K562 (cell line): Measurements from ENCODE around the gene EML5. TPM values are rescaled to one million over a fixed set of nuclear protein-coding genes. Genes with fewer than 3 reads are reported as not detected.

ENCODE experiments used
- ATAC-seq: fragments of 200-7000 bp; cut with Tn5 transposase; 3 replicates; pipeline ENCODE4 v1.9.1; 2020; ENCODE audit warnings: moderate library complexity
- BruUV-seq: library from RNA; stranded (reverse); fragments of 400-500 nt; replicated peaks from 2 replicates; lab custom pipeline; 2021; lab: Mats Ljungman, UMichigan
- CTCF ChIA-PET: fragments of 300-600 bp; formaldehyde crosslinking; extraction: SDS; loops from one replicate; lab custom pipeline; 2021; ENCODE audit warnings: low intra/inter-chr PET ratio; lab: Yijun Ruan, JAX
- POLR2A ChIA-PET: fragments of 300-600, 350-650 bp; sonication (Branson Sonifier 250); formaldehyde crosslinking; extraction: SDS; loops from one replicate; lab custom pipeline; 2021; ENCODE audit warnings: antibody characterized with exemption, inconsistent platforms; lab: Yijun Ruan, JAX
- DNase-seq, 4 experiments: peaks; one replicate each; pipeline versions ENCODE4 v3.0.0 to v3.0.0-alpha.2; 2011 to 2018; ENCODE audit warnings: low spot score in 3 of 4, mixed read lengths in 3 of 4; ENCODE audit errors: extremely low read depth in 1 of 4
- FAIRE-seq: peaks from 2 replicates; lab custom pipeline; 2011; peaks lifted over from hg19 to GRCh38; lab: Jason Lieb, UNC
- H2AFZ ChIP-seq: 2 replicates; pipeline ENCODE4 v1.6.0; 2011; ENCODE audit warnings: low read depth, low read length, control low read depth, inconsistent platforms
- H3K27ac ChIP-seq: fragments of 200-600 bp; 3 replicates; pipeline ENCODE4 v1.8.0; 2011; ENCODE audit warnings: low read depth, mild to moderate bottlenecking, control low read depth, inconsistent platforms, low read length, moderate library complexity, mixed read lengths; ENCODE audit errors: extremely low read depth
- H3K27me3 ChIP-seq, 2 experiments: fragments of 300-600 bp in 1 of 2; 2 replicates in 1 of 2; 3 replicates in 1 of 2; pipeline versions ENCODE4 v1.6.0 to v1.8.0; 2011; ENCODE audit warnings: inconsistent platforms in 2 of 2, low read length in 2 of 2, mild to moderate bottlenecking in 1 of 2, mixed read lengths in 1 of 2, moderate library complexity in 1 of 2; ENCODE audit not compliant: control insufficient read depth in 2 of 2, insufficient read depth in 2 of 2
- H3K36me3 ChIP-seq: fragments of 300-600 bp; 3 replicates; pipeline ENCODE4 v1.8.0; 2011; ENCODE audit warnings: mild to moderate bottlenecking, low read length, inconsistent platforms; ENCODE audit not compliant: control insufficient read depth, insufficient read depth
- H3K4me1 ChIP-seq, 2 experiments: fragments of 200-600 bp in 1 of 2; replicated peaks in 1 of 2; 2 replicates in 1 of 2; 3 replicates in 1 of 2; pipeline versions ENCODE4 v1.5.1 to v1.8.0; 2011; ENCODE audit warnings: inconsistent platforms in 2 of 2, low read length in 2 of 2, mild to moderate bottlenecking in 1 of 2, mixed read lengths in 1 of 2, moderate library complexity in 1 of 2; ENCODE audit not compliant: control insufficient read depth in 2 of 2, insufficient read depth in 2 of 2
- H3K4me2 ChIP-seq: 2 replicates; pipeline ENCODE4 v1.6.1; 2011; ENCODE audit warnings: low read length, control low read depth, inconsistent platforms, mixed read lengths; ENCODE audit not compliant: insufficient read depth
- H3K4me3 ChIP-seq: fragments of 200-600 bp; sonication (generic), shearing (Covaris generic); 2 replicates; pipeline ENCODE4 v1.5.1; 2016; ENCODE audit warnings: control low read depth, inconsistent platforms
- H3K79me2 ChIP-seq: fragments of 200-600 bp; 3 replicates; pipeline ENCODE4 v1.8.0; 2011; ENCODE audit warnings: low read length, inconsistent platforms; ENCODE audit not compliant: control insufficient read depth, insufficient read depth
- H3K9ac ChIP-seq, 2 experiments: 2 replicates each; pipeline versions ENCODE4 v1.6.0 to v1.6.1; 2011; ENCODE audit warnings: low read depth in 2 of 2, low read length in 2 of 2, control low read depth in 1 of 2, inconsistent platforms in 1 of 2, mild to moderate bottlenecking in 1 of 2, mixed read lengths in 1 of 2; ENCODE audit not compliant: insufficient read depth in 1 of 2
- H3K9me1 ChIP-seq: one replicate; pipeline ENCODE4 v1.6.0; 2011; ENCODE audit warnings: inconsistent platforms, mild to moderate bottlenecking, low read length, moderate library complexity; ENCODE audit not compliant: control insufficient read depth, insufficient read depth
- H3K9me3 ChIP-seq: replicated peaks from 2 replicates; pipeline ENCODE4 v1.5.1; 2011; ENCODE audit warnings: low read depth, low read length, inconsistent platforms; ENCODE audit not compliant: control insufficient read depth, insufficient read depth
- H4K20me1 ChIP-seq: replicated peaks from 2 replicates; pipeline ENCODE4 v1.6.1; 2011; ENCODE audit warnings: low read length, inconsistent platforms, mixed read lengths; ENCODE audit not compliant: control insufficient read depth, insufficient read depth
- CBX8 ChIP-seq: fragments of 200-600 bp; sonication (generic); IDR thresholded peaks from 2 replicates; pipeline ENCODE4 v1.6.1; 2012; ENCODE audit warnings: borderline replicate concordance, mixed run types, low read depth, mild to moderate bottlenecking, moderate library complexity, mixed read lengths, low read length, control low read depth, inconsistent platforms; ENCODE audit not compliant: poor library complexity, severe bottlenecking; ENCODE audit errors: extremely low read depth
- DDX20 ChIP-seq: fragments of 450-650 bp; IDR thresholded peaks from 2 replicates; pipeline ENCODE4 v1.6.1; 2016; ENCODE audit warnings: missing genetic modification characterization, low read depth, mild to moderate bottlenecking, missing compliant biosample characterization, moderate library complexity
- ETV5 ChIP-seq: sonication (generic); formaldehyde crosslinking; IDR thresholded peaks from 2 replicates; pipeline ENCODE4 v1.4.0; 2020; ENCODE audit warnings: low read depth, mild to moderate bottlenecking, missing genetic modification reagents
- EZH2 ChIP-seq: IDR thresholded peaks from 2 replicates; pipeline ENCODE4 v1.6.1; 2012; ENCODE audit warnings: low read depth, mild to moderate bottlenecking, inconsistent platforms, low read length, borderline replicate concordance
- FOXJ2 ChIP-seq: fragments of 200-800 bp; sonication (Bioruptor generic); IDR thresholded peaks from 2 replicates; pipeline ENCODE4 v1.6.1; 2016; ENCODE audit warnings: missing genetic modification characterization, missing compliant biosample characterization
- GABPB2 ChIP-seq: fragments of 250-450 bp; sonication (Bioruptor Pico); conservative IDR thresholded peaks from 2 replicates; pipeline ENCODE4 v1.5.1; 2021; ENCODE audit warnings: mild to moderate bottlenecking
- JUN ChIP-seq, 2 experiments: sonication (generic) in 1 of 2; formaldehyde crosslinking in 1 of 2; IDR thresholded peaks; 2 replicates each; pipeline versions ENCODE4 v1.6.1 to v1.8.0; 2012 to 2022; ENCODE audit warnings: borderline replicate concordance in 2 of 2, mild to moderate bottlenecking in 2 of 2, improper control_type of control experiment in 1 of 2, low read depth in 1 of 2, low read length in 1 of 2, missing genetic modification reagents in 1 of 2
- JUNB ChIP-seq: fragments of 450-650 bp; formaldehyde crosslinking; conservative IDR thresholded peaks from 2 replicates; pipeline ENCODE4 v1.4.0; 2020; ENCODE audit warnings: mild to moderate bottlenecking
- PHB2 ChIP-seq: fragments of 450-650 bp; IDR thresholded peaks from 2 replicates; pipeline ENCODE4 v1.6.1; 2017; ENCODE audit warnings: low read depth
- RCOR1 ChIP-seq, 2 experiments: IDR thresholded peaks; 2 replicates each; pipeline ENCODE4 v1.6.1; 2012; ENCODE audit warnings: low read depth in 2 of 2, low read length in 2 of 2, borderline replicate concordance in 1 of 2, improper control_type of control experiment in 1 of 2
- SIX5 ChIP-seq, 2 experiments: IDR thresholded peaks; 2 replicates each; pipeline ENCODE4 v1.6.1; 2011; ENCODE audit warnings: low read length in 2 of 2, borderline replicate concordance in 1 of 2, low read depth in 1 of 2, mild to moderate bottlenecking in 1 of 2, moderate library complexity in 1 of 2; ENCODE audit not compliant: insufficient read depth in 1 of 2
- WGBS: fragments of 100-300 bp; shearing (Covaris generic); methylation state at CpG from one replicate; pipeline ENCODE4 v1.1.6; 2016; ENCODE audit warnings: low coverage, mixed read lengths; ENCODE audit not compliant: insufficient coverage; ENCODE audit errors: missing lambda C conversion rate; 5-methylcytosine and 5-hydroxymethylcytosine counted together
- in situ Hi-C: fragments of 300-500 bp; cut with MboI; formaldehyde crosslinking; loops from 4 replicates; pipeline ENCODE4 v1.15.0; 2018; ENCODE audit warnings: inconsistent platforms, mixed read lengths
- intact Hi-C: fragments of 100-400 bp; cut with micrococcal nuclease; formaldehyde crosslinking; loops from 2 replicates; pipeline ENCODE4 v1.14.2; 2022
- polyA plus RNA-seq, 8 experiments: library from polyadenylated mRNA; depleted of rRNA in 4 of 8; stranded (reverse) in 5 of 8; unstranded in 3 of 8; fragments of >200 nt; fragmentation: Nextera tagmentation in 2 of 8; fragmentation: Illumina TruSeq in 1 of 8; extraction: Ambion mirVana in 2 of 8; extraction: Trizol in 1 of 8; gene quantifications; 2 replicates each; pipeline versions ENCODE4 v1.2.1 to v1.2.3, GENCODE V29; 2011 to 2014; ENCODE audit warnings: inconsistent platforms in 1 of 8, missing spikeins in 1 of 8
- total RNA-seq, 7 experiments: library from RNA; depleted of rRNA in 6 of 7; stranded (reverse); fragments of >200 nt in 6 of 7; fragmentation: Illumina TruSeq in 2 of 7; extraction: Trizol in 2 of 7; gene quantifications; 2 replicates each; pipeline versions ENCODE4 v1.2.1 to v1.2.3, GENCODE V29; 2011 to 2021; ENCODE audit warnings: low replicate concordance in 1 of 7
- TF ChIP-seq, protein P1 (sequence below): fragments of 450-650 bp; formaldehyde crosslinking; IDR thresholded peaks from 2 replicates; pipeline ENCODE4 v1.4.0; 2022; ENCODE audit warnings: mild to moderate bottlenecking, moderate library complexity
- TF ChIP-seq, protein P2 (sequence below): fragments of 450-650 bp; IDR thresholded peaks from 2 replicates; pipeline ENCODE4 v1.6.1; 2016; ENCODE audit warnings: antibody characterized with exemption
- TF ChIP-seq, protein P3 (sequence below): sonication (generic); formaldehyde crosslinking; IDR thresholded peaks from 2 replicates; pipeline ENCODE4 v1.8.0; 2022; ENCODE audit warnings: mild to moderate bottlenecking, missing genetic modification reagents

EML5 gene
- total and polyA plus RNA-seq, 9 of the 15 experiments (the other 6 are each of a cell fraction or from before 2014, with no cell fraction given), result 0.06 to 0.34 (median 0.22) TPM

DNA sequence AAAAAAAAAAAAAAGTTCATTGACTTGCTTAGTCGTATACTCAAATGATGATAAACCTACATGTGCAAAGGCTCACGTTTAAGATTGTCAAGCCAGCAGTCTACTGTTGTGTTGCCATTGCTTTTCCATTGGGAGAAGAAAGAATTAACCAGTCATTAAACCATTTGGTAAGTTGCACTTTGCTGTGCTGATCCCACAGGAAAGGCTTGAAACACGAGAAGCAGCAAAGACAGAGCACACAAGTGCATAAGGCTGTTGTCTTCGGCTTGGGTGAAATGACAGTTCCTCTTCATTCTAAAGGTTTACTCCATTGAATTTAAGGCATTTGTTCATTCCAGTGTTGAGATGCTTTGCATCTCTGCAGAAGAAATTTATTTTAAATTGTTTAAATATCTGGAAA, 179.8 kb downstream of the EML5 start (continued):
- TF ChIP-seq SIX5 (IDR thresholded peaks at IDR 0.05; ENCODE audit: borderline replicate concordance in 1 of 2, insufficient read depth in 1 of 2, low read depth in 1 of 2, low read length in 2 of 2) (no peak), JUNB (no peak), RCOR1 (IDR thresholded peaks at IDR 0.05; ENCODE audit: borderline replicate concordance in 1 of 2, low read depth in 2 of 2, low read length in 2 of 2) (no peak), ETV5 (CRISPR knock-in tag) (no peak), CBX8 (no peak), PHB2 (no peak), EZH2 (no peak), FOXJ2 (tag) (no peak)

DNA sequence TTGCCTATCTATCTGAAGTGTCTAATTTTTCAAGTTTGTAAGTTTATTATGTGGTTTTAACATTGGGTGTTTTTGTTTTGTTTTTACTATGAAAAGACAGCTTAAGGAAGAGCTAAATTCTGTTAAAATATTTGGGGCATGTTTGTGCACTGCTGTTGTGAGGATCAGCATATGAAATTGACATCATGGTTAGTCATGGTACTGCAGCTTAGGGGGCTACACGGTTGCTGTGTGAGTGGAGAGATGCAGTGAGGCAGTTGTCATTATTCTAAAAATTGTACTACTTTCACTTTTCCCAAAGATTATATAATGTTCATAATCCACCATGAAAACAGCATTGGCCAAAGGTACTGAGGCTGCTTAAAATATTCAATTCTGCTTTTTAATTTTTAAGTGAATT, 180.9 kb downstream of the EML5 start:
- H4K20me1 ChIP-seq, result no peaks in the 10 kb centered on the region
- FAIRE-seq, result no peak
- no peak overlapping the region for H3K9ac ChIP-seq
- peaks cover 72% of the 10 kb centered on the region for H3K36me3 ChIP-seq
- in situ Hi-C loops (no loop called here), intact Hi-C loops (no loop called here)
- H3K9me1 ChIP-seq, result no peaks in the 10 kb centered on the region
- no peak overlapping the region for H2AFZ ChIP-seq
- H3K27ac ChIP-seq, result no peak overlapping the region
- H3K27me3 ChIP-seq, result no peaks in the 10 kb centered on the region
- no TSS peak for BruUV-seq
- POLR2A ChIA-PET, result no interaction called here
- DNase-seq, result no peak
- no peak for ATAC-seq
- WGBS, result 55% methylated on average over 1 of the region's 1 CpG
- H3K4me1 ChIP-seq, result no peaks in the 10 kb centered on the region
- no peak overlapping the region for H3K4me3 ChIP-seq
- H3K4me2 ChIP-seq, result no peak overlapping the region
- CTCF ChIA-PET, result no interaction called here
- no peaks in the 10 kb centered on the region for H3K79me2 ChIP-seq
- H3K9me3 ChIP-seq, result no peaks in the 10 kb centered on the region
- TF ChIP-seq JUN (IDR thresholded peaks at IDR 0.05; ENCODE audit: borderline replicate concordance, low read depth, low read length), result no peak
- no peak for TF ChIP-seq JUN (CRISPR knock-in tag; IDR thresholded peaks at IDR 0.05; ENCODE audit: borderline replicate concordance)
- TF ChIP-seq, protein P1, sequence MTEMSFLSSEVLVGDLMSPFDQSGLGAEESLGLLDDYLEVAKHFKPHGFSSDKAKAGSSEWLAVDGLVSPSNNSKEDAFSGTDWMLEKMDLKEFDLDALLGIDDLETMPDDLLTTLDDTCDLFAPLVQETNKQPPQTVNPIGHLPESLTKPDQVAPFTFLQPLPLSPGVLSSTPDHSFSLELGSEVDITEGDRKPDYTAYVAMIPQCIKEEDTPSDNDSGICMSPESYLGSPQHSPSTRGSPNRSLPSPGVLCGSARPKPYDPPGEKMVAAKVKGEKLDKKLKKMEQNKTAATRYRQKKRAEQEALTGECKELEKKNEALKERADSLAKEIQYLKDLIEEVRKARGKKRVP (CRISPR knock-in tag), result no peak
- TF ChIP-seq DDX20, result no peak
- no peak for TF ChIP-seq GABPB2 (CRISPR knock-in tag)
- TF ChIP-seq, protein P2, sequence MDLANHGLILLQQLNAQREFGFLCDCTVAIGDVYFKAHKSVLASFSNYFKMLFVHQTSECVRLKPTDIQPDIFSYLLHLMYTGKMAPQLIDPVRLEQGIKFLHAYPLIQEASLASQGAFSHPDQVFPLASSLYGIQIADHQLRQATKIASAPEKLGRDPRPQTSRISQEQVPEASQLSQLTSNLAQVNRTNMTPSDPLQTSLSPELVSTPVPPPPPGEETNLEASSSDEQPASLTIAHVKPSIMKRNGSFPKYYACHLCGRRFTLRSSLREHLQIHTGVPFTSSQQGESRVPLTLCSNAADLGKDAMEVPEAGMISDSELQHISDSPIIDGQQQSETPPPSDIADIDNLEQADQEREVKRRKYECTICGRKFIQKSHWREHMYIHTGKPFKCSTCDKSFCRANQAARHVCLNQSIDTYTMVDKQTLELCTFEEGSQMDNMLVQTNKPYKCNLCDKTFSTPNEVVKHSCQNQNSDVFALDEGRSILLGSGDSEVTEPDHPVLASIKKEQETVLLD, result no peak
- TF ChIP-seq, protein P3, sequence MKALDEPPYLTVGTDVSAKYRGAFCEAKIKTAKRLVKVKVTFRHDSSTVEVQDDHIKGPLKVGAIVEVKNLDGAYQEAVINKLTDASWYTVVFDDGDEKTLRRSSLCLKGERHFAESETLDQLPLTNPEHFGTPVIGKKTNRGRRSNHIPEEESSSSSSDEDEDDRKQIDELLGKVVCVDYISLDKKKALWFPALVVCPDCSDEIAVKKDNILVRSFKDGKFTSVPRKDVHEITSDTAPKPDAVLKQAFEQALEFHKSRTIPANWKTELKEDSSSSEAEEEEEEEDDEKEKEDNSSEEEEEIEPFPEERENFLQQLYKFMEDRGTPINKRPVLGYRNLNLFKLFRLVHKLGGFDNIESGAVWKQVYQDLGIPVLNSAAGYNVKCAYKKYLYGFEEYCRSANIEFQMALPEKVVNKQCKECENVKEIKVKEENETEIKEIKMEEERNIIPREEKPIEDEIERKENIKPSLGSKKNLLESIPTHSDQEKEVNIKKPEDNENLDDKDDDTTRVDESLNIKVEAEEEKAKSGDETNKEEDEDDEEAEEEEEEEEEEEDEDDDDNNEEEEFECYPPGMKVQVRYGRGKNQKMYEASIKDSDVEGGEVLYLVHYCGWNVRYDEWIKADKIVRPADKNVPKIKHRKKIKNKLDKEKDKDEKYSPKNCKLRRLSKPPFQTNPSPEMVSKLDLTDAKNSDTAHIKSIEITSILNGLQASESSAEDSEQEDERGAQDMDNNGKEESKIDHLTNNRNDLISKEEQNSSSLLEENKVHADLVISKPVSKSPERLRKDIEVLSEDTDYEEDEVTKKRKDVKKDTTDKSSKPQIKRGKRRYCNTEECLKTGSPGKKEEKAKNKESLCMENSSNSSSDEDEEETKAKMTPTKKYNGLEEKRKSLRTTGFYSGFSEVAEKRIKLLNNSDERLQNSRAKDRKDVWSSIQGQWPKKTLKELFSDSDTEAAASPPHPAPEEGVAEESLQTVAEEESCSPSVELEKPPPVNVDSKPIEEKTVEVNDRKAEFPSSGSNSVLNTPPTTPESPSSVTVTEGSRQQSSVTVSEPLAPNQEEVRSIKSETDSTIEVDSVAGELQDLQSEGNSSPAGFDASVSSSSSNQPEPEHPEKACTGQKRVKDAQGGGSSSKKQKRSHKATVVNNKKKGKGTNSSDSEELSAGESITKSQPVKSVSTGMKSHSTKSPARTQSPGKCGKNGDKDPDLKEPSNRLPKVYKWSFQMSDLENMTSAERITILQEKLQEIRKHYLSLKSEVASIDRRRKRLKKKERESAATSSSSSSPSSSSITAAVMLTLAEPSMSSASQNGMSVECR (CRISPR knock-in tag), result no peak
